ENCODE data around the gene OSGEP.
"Not testable (repeated sequence)": the region's sequence is repeated elsewhere in the genome, so short reads cannot be mapped to it uniquely, and the experiment has no call there.

Gene OSGEP

GRCh38 chr14:20469242-20469889 lies 14.8 kb upstream of the OSGEP start, which contains the start of gene PNP:
TSS of gene PNP (plus strand) at chr14:20469406. CDS start at chr14:20469525, 119 bp downstream.
- peak; percentile 58 to 83 for DNase-seq

GRCh38 chr14:20468764-20469241 lies 14.2 kb upstream of the OSGEP start:
- no peak for DNase-seq

GRCh38 chr14:20461225-20462141 lies 6.9 kb upstream of the OSGEP start, which contains the start of gene PIP4P1:
TSS of gene PIP4P1 (minus strand) at chr14:20461434. CDS start at chr14:20461325, 109 bp downstream.
- DNase-seq: peak; percentile 86 to 100

- DNase-seq: no peak
Observed at GRCh38 chr14:20460458-20461224, 6.0 kb upstream of the OSGEP start.

GRCh38 chr14:20458031-20458789 lies 3.6 kb upstream of the OSGEP start:
- DNase-seq: no peak

GRCh38 chr14:20456971-20457370 lies 2.4 kb upstream of the OSGEP start:
- DNase-seq: no peak

- no peak for DNase-seq
Observed at GRCh38 chr14:20455355-20456300, 1.0 kb upstream of the OSGEP start.

- not testable (repeated sequence) for DNase-seq
Observed at GRCh38 chr14:20452831-20453230, 1.8 kb downstream of the OSGEP start.

- DNase-seq: no peak
Observed at GRCh38 chr14:20446889-20447288, 7.7 kb downstream of the OSGEP start.

GRCh38 chr14:20443650-20444049 lies 11.0 kb downstream of the OSGEP start:
- DNase-seq: not testable (repeated sequence)

GRCh38 chr14:20441461-20441860 lies 13.2 kb downstream of the OSGEP start:
- no peak for DNase-seq

GRCh38 chr14:20440882-20441281 lies 13.7 kb downstream of the OSGEP start:
- peak in 1 of 2 donors; percentile 55 for DNase-seq

- DNase-seq: no peak
Observed at GRCh38 chr14:20440465-20440864, 14.1 kb downstream of the OSGEP start.

GRCh38 chr14:20438664-20439063 lies 15.9 kb downstream of the OSGEP start:
- no peak for DNase-seq

- no peak for DNase-seq
Observed at GRCh38 chr14:20436363-20436755, 18.3 kb downstream of the OSGEP start.

- DNase-seq: no peak
Observed at GRCh38 chr14:20435582-20436362, 18.8 kb downstream of the OSGEP start, which contains the start of gene KLHL33. TSS of gene KLHL33 (minus strand) at chr14:20436166. CDS start at chr14:20435811, 355 bp downstream.

- DNase-seq: no peak
Observed at GRCh38 chr14:20434701-20435581, 19.7 kb downstream of the OSGEP start.

GRCh38 chr14:20429801-20430669 lies 24.6 kb downstream of the OSGEP start:
- no peak for DNase-seq
